IMR-90 (cell line): ENCODE data around the gene QKI.

Source experiments
- CEBPB ChIP-seq: IDR thresholded peaks from 2 replicates; pipeline ENCODE4 v1.6.1; 2012; ENCODE audit warnings: low read depth, low read length, improper control_type of control experiment
- CHD1 ChIP-seq: IDR thresholded peaks from 2 replicates; pipeline ENCODE4 v1.6.1; 2012; ENCODE audit warnings: low read depth, low read length, improper control_type of control experiment
- FOS ChIP-seq: fragments of 150-350 bp; IDR thresholded peaks from 2 replicates; pipeline ENCODE4 v1.6.1; 2016; ENCODE audit warnings: low read depth, low read length
- MAFK ChIP-seq: IDR thresholded peaks from 2 replicates; pipeline ENCODE4 v1.6.1; 2012; ENCODE audit warnings: low read depth, low read length, improper control_type of control experiment
- MXI1 ChIP-seq: IDR thresholded peaks from 2 replicates; pipeline ENCODE4 v1.6.1; 2012; ENCODE audit warnings: low read depth, mild to moderate bottlenecking, low read length, moderate library complexity, borderline replicate concordance
- POLR2A ChIP-seq: IDR thresholded peaks from 2 replicates; pipeline ENCODE4 v1.6.1; 2012; ENCODE audit warnings: mild to moderate bottlenecking, low read depth, low read length
- RAD21 ChIP-seq: IDR thresholded peaks from 2 replicates; pipeline ENCODE4 v1.6.1; 2012; ENCODE audit warnings: low read length, improper control_type of control experiment
- RCOR1 ChIP-seq: IDR thresholded peaks from 2 replicates; pipeline ENCODE4 v1.6.1; 2012; ENCODE audit warnings: mild to moderate bottlenecking, low read length, improper control_type of control experiment; ENCODE audit not compliant: insufficient replicate concordance
- RFX5 ChIP-seq: IDR thresholded peaks from 2 replicates; pipeline ENCODE4 v1.8.0; 2012; ENCODE audit warnings: low read depth, mild to moderate bottlenecking, low read length, moderate library complexity
- SMC3 ChIP-seq: fragments of 150-350 bp; IDR thresholded peaks from 2 replicates; pipeline ENCODE4 v1.6.1; 2016; ENCODE audit warnings: low read depth, mild to moderate bottlenecking, antibody characterized with exemption, low read length, moderate library complexity
- USF2 ChIP-seq: fragments of 150-350 bp; IDR thresholded peaks from 2 replicates; pipeline ENCODE4 v1.6.1; 2017; ENCODE audit warnings: mild to moderate bottlenecking, antibody characterized with exemption, low read length, low read depth
- TF ChIP-seq, protein P1 (sequence below): conservative IDR thresholded peaks from 2 replicates; pipeline ENCODE4 v1.5.1; 2012; ENCODE audit warnings: mild to moderate bottlenecking, low read depth, low read length, improper control_type of control experiment
- TF ChIP-seq, protein P2 (sequence below): fragments of 150-350 bp; IDR thresholded peaks from 2 replicates; pipeline ENCODE4 v1.6.1; 2016; ENCODE audit warnings: low read depth, mild to moderate bottlenecking, low read length, moderate library complexity, borderline replicate concordance

DNA sequence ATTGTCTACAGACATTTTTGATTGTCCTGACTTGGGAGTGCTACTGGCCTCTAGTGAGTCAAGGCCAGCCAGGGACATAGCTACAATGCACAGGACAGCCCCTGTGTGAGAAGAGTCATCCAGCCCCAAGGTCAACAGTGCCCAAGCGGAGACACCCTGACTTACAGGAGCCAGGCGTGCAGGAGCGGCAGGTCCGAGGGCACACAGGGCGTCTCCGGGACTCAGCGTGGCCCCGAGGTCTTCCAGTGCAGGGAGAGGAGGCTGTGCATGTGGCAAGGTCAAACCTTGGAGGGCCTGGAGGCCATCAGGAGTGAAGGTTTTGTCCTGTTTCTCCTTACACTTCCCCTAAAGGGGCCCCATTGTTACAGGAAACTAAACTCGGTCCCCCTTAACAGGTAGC is 41.3 kb upstream of the QKI start:
- TF ChIP-seq, protein P1, sequence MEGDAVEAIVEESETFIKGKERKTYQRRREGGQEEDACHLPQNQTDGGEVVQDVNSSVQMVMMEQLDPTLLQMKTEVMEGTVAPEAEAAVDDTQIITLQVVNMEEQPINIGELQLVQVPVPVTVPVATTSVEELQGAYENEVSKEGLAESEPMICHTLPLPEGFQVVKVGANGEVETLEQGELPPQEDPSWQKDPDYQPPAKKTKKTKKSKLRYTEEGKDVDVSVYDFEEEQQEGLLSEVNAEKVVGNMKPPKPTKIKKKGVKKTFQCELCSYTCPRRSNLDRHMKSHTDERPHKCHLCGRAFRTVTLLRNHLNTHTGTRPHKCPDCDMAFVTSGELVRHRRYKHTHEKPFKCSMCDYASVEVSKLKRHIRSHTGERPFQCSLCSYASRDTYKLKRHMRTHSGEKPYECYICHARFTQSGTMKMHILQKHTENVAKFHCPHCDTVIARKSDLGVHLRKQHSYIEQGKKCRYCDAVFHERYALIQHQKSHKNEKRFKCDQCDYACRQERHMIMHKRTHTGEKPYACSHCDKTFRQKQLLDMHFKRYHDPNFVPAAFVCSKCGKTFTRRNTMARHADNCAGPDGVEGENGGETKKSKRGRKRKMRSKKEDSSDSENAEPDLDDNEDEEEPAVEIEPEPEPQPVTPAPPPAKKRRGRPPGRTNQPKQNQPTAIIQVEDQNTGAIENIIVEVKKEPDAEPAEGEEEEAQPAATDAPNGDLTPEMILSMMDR: no peak
- TF ChIP-seq CHD1: no peak
- TF ChIP-seq POLR2A: no peak
- no peak for TF ChIP-seq MXI1
- TF ChIP-seq, protein P2, sequence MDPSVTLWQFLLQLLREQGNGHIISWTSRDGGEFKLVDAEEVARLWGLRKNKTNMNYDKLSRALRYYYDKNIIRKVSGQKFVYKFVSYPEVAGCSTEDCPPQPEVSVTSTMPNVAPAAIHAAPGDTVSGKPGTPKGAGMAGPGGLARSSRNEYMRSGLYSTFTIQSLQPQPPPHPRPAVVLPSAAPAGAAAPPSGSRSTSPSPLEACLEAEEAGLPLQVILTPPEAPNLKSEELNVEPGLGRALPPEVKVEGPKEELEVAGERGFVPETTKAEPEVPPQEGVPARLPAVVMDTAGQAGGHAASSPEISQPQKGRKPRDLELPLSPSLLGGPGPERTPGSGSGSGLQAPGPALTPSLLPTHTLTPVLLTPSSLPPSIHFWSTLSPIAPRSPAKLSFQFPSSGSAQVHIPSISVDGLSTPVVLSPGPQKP: no peak
- TF ChIP-seq RFX5: no peak
- TF ChIP-seq USF2: no peak
- TF ChIP-seq MAFK: no peak
- no peak for TF ChIP-seq FOS
- TF ChIP-seq CEBPB: no peak
- no peak for TF ChIP-seq SMC3
- TF ChIP-seq RAD21: no peak
- TF ChIP-seq RCOR1: no peak
